Heart left ventricle (tissue), 16 donors: ENCODE measurements around the gene PARD3B. TPM values are rescaled to one million over a fixed set of nuclear protein-coding genes. Genes with fewer than 3 reads are reported as not detected.

Experiments used
- ATAC-seq, 4 donors: fragments of 200-7000 bp; cut with Tn5 transposase; one replicate each; pipeline ENCODE4 v1.9.1; 2020 to 2022; ENCODE audit warnings: moderate library complexity in 4 of 4, mild to moderate bottlenecking in 3 of 4, moderate number of reproducible peaks in 1 of 4
- DNase-seq, 5 donors: peaks; one replicate each; pipeline ENCODE4 v3.0.0-alpha.2; 2020
- H3K27ac ChIP-seq, 12 donors: fragments of 200-600 bp; sonication (generic) in 4 of 12; one replicate each; pipeline versions ENCODE4 v1.5.0 to v1.8.0; 2016 to 2022; ENCODE audit warnings: mild to moderate bottlenecking in 2 of 12
- H3K27me3 ChIP-seq, 9 donors: fragments of 200-600 bp; sonication (generic) in 2 of 9; one replicate each; pipeline versions ENCODE4 v1.5.1 to v1.8.0; 2016 to 2022; ENCODE audit warnings: mild to moderate bottlenecking in 3 of 9
- H3K36me3 ChIP-seq, 9 donors: fragments of 200-600 bp; sonication (generic) in 2 of 9; one replicate each; pipeline versions ENCODE4 v1.5.0 to v1.8.0; 2018 to 2022; ENCODE audit warnings: mild to moderate bottlenecking in 2 of 9
- H3K4me1 ChIP-seq, 12 donors: fragments of 200-600 bp; sonication (generic) in 4 of 12; one replicate each; pipeline versions ENCODE4 v1.5.0 to v1.8.0; 2016 to 2022; ENCODE audit warnings: mild to moderate bottlenecking in 3 of 12
- H3K4me3 ChIP-seq, 12 donors: fragments of 200-600 bp; sonication (generic) in 4 of 12; one replicate each; pipeline versions ENCODE4 v1.5.0 to v1.8.0; 2017 to 2022; ENCODE audit warnings: mild to moderate bottlenecking in 9 of 12, moderate library complexity in 4 of 12
- H3K9me3 ChIP-seq, 12 donors: fragments of 200-600 bp; sonication (generic) in 4 of 12; one replicate each; pipeline versions ENCODE4 v1.5.0 to v1.8.0; 2016 to 2022; ENCODE audit warnings: mild to moderate bottlenecking in 1 of 12
- POLR2A ChIP-seq, 2 donors: fragments of 450-650 bp; IDR thresholded peaks; one replicate each; pipeline ENCODE4 v1.6.1; 2017; ENCODE audit warnings: antibody characterized with exemption in 2 of 2, mild to moderate bottlenecking in 2 of 2, moderate library complexity in 2 of 2
- WGBS, 4 donors: extraction: QIAGEN DNeasy Blood & Tissue Kit in 2 of 4; methylation state at CpG; one replicate each; pipeline versions ENCODE4 v1.1.5 to v1.1.7; 2013 to 2018; 5-methylcytosine and 5-hydroxymethylcytosine counted together
- intact Hi-C, 10 donors: fragments of 100-400 bp; cut with DNase I; formaldehyde crosslinking; loops; one replicate each; pipeline versions ENCODE4 v1.11.1 to v1.14.2; 2022
- polyA plus RNA-seq, 2 donors: library from polyadenylated mRNA; stranded (reverse); fragments of 200-250 nt; gene quantifications; one replicate each; pipeline ENCODE4 v1.2.3, GENCODE V29; 2013
- total RNA-seq, 9 donors: library from RNA; depleted of rRNA in 2 of 9; stranded (reverse); fragments of >200 nt in 2 of 9; fragmentation: NEBNext Ultra II Directional in 3 of 9; extraction: Animal tissue kit (Norgen Biotek cat#: 25700) in 3 of 9; gene quantifications; one replicate each; pipeline versions ENCODE4 v1.1.0 to v1.2.4, GENCODE V29; 2016 to 2023
- TF ChIP-seq, protein P1 (sequence below), 12 donors: fragments of 200-600 bp; sonication (generic) in 4 of 12; IDR thresholded peaks; one replicate each; pipeline versions ENCODE4 v1.5.0 to v1.8.0; 2018 to 2022; ENCODE audit warnings: antibody characterized with exemption in 12 of 12, mild to moderate bottlenecking in 5 of 12
- donor health status: ischemic (EF 13 %, LVEDD 7.1; RV severe dilation, severe dysfunction).
- donor health status: healthy with polysubstance abuse.
- donor health status: DM: no; HTN: yes; CAD: no.
- donor health status: DM: no; HTN: no; CAD: no.
- donor health status: ischemic (EF 25% LVEDD 6.9; RV normal size, moderate dysfunction).
- donor health status: ischemic (EF 25% LVEDD 5.7; RV mildly dilated, moderate dysfunction).
- donor health status: healthy.
- donor health status: DM: yes; HTN: yes; CAD: no.
- donor health status: ischemic (EF 35%, LVEDD 5.7; RV mildly dilated, moderate dysfunction).
- donor health status: nonischemic (EF 11% LVEDD 7.7; RV severe dilation, severe dysfunction).
- donor health status: DM: yes; HTN: yes; CAD: no.
- donor health status: PGD.
- donor health status: ischemic (EF 29% LVEDD 5.4; RV normal size, mild dysfunction).
- donor health status: nonischemic (EF 23%, LVEDD 6.1; RV moderate dilation, normal function).

PARD3B gene
- total and polyA plus RNA-seq, 11 donors, result 0.71 to 15.1 (median 6.2) TPM

DNA sequence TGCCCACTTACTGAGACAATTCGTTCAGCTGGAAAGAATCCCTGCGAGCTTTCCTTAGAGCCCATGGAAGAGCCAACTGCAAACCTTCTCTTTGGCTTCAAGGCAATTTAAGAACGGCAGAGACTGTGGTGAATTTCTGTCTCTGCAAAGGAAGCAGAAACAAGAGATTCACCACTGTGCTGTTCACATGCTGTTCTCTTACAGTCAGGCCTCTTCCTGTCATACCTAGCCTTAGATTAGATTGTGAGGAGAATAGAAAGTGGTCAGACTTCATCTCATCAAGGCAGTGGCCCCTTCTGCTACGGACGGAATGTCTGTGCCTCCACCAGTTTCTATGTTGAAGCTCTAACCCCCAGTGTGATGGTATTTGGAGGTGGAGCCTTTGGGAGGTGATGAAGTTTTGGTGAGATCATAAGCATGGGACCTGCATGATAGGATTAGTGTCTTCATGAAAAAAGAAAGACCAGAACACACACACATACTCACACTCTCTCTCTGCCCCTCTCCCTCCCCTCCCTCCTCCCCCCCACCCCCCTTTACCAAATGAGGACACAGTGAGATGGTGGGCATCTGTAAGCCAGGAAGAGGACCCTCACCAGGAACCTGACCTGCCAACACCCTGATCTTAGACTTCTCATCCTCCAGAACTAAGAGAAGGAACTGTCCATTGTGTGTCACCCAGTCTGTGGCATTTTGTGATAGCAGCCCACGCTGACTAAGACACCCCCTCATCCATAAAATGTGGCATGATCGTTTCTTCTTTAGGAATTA, 1091.5 kb downstream of the PARD3B start:
- WGBS, 4 donors, result 67 to 74% (median 70%) methylated on average over 7 of the region's 7 CpGs
- no peak overlapping the region for H3K4me3 ChIP-seq
- H3K9me3 ChIP-seq, result peaks cover 0 to 15% (median 0%) of the 10 kb centered on the region in 12 donors
- no peaks in the 10 kb centered on the region for H3K27me3 ChIP-seq
- H3K27ac ChIP-seq, result no peak overlapping the region
- no peak for ATAC-seq
- no peak for TF ChIP-seq POLR2A (IDR thresholded peaks at IDR 0.05)
- TF ChIP-seq, protein P1, sequence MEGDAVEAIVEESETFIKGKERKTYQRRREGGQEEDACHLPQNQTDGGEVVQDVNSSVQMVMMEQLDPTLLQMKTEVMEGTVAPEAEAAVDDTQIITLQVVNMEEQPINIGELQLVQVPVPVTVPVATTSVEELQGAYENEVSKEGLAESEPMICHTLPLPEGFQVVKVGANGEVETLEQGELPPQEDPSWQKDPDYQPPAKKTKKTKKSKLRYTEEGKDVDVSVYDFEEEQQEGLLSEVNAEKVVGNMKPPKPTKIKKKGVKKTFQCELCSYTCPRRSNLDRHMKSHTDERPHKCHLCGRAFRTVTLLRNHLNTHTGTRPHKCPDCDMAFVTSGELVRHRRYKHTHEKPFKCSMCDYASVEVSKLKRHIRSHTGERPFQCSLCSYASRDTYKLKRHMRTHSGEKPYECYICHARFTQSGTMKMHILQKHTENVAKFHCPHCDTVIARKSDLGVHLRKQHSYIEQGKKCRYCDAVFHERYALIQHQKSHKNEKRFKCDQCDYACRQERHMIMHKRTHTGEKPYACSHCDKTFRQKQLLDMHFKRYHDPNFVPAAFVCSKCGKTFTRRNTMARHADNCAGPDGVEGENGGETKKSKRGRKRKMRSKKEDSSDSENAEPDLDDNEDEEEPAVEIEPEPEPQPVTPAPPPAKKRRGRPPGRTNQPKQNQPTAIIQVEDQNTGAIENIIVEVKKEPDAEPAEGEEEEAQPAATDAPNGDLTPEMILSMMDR (IDR thresholded peaks at IDR 0.05), result no peak
- no peaks in the 10 kb centered on the region for H3K4me1 ChIP-seq
- no peaks in the 10 kb centered on the region for H3K36me3 ChIP-seq
- DNase-seq, result no peak
- intact Hi-C loops, result no loop called here

DNA sequence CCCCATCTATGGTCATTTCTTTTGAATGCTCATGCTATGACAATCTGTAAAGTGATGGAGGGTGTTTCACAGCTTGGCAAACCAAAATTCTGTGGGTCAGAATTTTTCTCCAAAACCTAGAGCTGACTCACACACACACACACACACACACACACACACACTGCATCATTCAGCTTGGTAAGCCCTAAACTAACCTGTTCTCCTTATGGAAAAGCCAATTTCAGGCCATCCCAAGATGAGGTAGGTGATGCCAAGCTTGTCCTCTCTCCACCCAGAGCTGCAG, 1092.0 kb downstream of the PARD3B start:
- Histone ChIP-seq H3K27ac (no peak overlapping the region), H3K4me3 (no peak overlapping the region), H3K36me3 (no peaks in the 10 kb centered on the region), H3K9me3 (peaks cover 0 to 15% (median 0%) of the 10 kb centered on the region in 12 donors), H3K27me3 (no peaks in the 10 kb centered on the region), H3K4me1 (no peaks in the 10 kb centered on the region)
- DNase-seq (no peak), ATAC-seq (no peak)
- TF ChIP-seq, protein P1 (IDR thresholded peaks at IDR 0.05), result no peak
- no peak for TF ChIP-seq POLR2A (IDR thresholded peaks at IDR 0.05)
- intact Hi-C loops, result no loop called here

DNA sequence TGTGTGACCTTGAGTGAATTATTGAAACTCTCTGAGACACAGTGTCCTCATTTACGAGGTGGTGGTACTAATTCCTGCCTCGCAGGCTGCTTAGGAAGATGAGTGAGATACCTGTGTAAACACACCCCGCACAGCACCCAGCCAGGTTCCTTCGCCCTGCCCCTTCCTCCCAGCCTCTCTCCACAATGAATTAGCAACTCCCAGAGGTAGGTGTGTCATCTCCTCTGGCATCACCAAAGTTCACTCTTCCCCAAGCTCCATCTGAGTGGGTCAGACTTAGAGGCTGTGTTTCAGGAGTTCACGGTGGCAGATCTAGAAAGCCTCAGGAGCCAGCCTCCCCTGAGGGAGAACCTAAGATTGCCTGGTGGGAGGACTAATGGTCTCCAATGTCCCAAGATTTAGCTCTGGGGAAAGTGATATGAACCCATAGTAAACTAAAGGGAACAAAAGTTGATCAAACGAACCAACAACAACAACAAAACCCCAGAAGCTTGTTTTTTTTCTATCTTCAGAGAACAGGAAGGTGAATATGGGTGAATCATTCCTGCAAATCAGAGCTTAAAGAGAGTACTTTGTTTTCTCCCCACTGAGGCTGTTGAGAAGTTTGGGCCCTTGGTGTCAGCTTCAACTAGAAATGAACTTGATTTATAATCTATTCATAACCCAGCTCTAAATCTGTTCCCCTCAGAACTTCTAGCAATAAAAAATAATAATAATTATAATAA, 1092.7 kb downstream of the PARD3B start:
- no peak overlapping the region for H3K27ac ChIP-seq
- DNase-seq, result no peak
- no peaks in the 10 kb centered on the region for H3K36me3 ChIP-seq
- no peak overlapping the region for H3K4me3 ChIP-seq
- H3K4me1 ChIP-seq, result no peaks in the 10 kb centered on the region
- no peak for TF ChIP-seq POLR2A (IDR thresholded peaks at IDR 0.05)
- TF ChIP-seq, protein P1 (IDR thresholded peaks at IDR 0.05), result no peak
- intact Hi-C loops, result no loop called here
- no peaks in the 10 kb centered on the region for H3K27me3 ChIP-seq
- no peak for ATAC-seq
- 84 to 95% (median 89%) methylated on average over 6 of the region's 6 CpGs for WGBS, 4 donors
- peaks cover 0 to 15% (median 0%) of the 10 kb centered on the region in 12 donors for H3K9me3 ChIP-seq

DNA sequence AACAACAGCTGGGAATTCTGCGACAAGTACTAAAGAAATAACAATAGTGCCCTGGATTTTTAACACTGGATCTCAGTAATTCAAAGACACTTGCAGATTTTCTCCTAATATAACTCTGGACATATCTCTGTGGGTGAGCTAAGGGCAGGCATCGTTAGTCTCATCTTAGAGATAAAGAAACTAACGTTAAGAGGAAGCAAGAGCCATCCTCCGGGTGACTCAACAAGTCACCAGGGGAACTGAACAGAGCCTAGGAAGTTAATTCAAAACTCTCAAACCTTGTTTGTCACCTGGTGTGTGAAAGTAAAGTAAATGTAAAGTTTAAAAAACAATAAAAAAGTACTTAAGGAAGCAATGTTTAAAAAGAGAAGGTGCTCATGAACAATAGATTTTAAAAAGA, 1095.4 kb downstream of the PARD3B start:
- 50 to 57% (median 52%) methylated on average over 4 of the region's 4 CpGs for WGBS, 4 donors
- no peak for ATAC-seq
- Histone ChIP-seq H3K4me3 (no peak overlapping the region), H3K27me3 (no peaks in the 10 kb centered on the region), H3K27ac (no peak overlapping the region), H3K9me3 (peaks cover 0 to 15% (median 0%) of the 10 kb centered on the region in 12 donors), H3K4me1 (no peaks in the 10 kb centered on the region), H3K36me3 (no peaks in the 10 kb centered on the region)
- TF ChIP-seq, protein P1 (IDR thresholded peaks at IDR 0.05), result no peak
- TF ChIP-seq POLR2A (IDR thresholded peaks at IDR 0.05), result no peak
- intact Hi-C loops, result no loop called here
- no peak for DNase-seq
